Epithelial cell of proximal tubule (primary cell): ENCODE results near the gene CHD5. TPM values are rescaled to one million over a fixed set of nuclear protein-coding genes. Genes with fewer than 3 reads are reported as not detected.

Experiments
- DNase-seq: peaks from one replicate; pipeline ENCODE4 v3.0.0-alpha.2; 2011; ENCODE audit warnings: low read depth
- H3K4me3 ChIP-seq: 2 replicates; pipeline ENCODE4 v1.5.1; 2011; ENCODE audit warnings: low read depth, mild to moderate bottlenecking, low read length
- CTCF ChIP-seq: conservative IDR thresholded peaks from 2 replicates; pipeline ENCODE4 v1.5.1; 2012; ENCODE audit warnings: low read depth, mild to moderate bottlenecking, low read length
- total RNA-seq: library from RNA; depleted of rRNA; stranded (reverse); fragments of >200 nt; gene quantifications from 2 replicates; pipeline ENCODE4 v1.2.3, GENCODE V29; 2015

Gene CHD5
- total RNA-seq, 1 donor from 2014 or later: under 0.01 TPM

- no peak overlapping the region for H3K4me3 ChIP-seq
- no peak for TF ChIP-seq CTCF
- no peak for DNase-seq
These were observed 27.2 kb downstream of the CHD5 start for GRCh38 chr1:6152882-6153281.

- no peak for TF ChIP-seq CTCF
- H3K4me3 ChIP-seq: no peak overlapping the region
These were observed 27.9 kb downstream of the CHD5 start for GRCh38 chr1:6152181-6152580.

GRCh38 chr1:6151291-6151822, 28.8 kb downstream of the CHD5 start:
- H3K4me3 ChIP-seq: no peak overlapping the region
- TF ChIP-seq CTCF: no peak
- no peak for DNase-seq

More at GRCh38 chr1:6152181-6152580, 27.9 kb downstream of the CHD5 start:
- no peak for DNase-seq

- no peak for DNase-seq
These were observed 29.8 kb downstream of the CHD5 start for GRCh38 chr1:6150006-6150938.

GRCh38 chr1:6149597-6149996, 30.5 kb downstream of the CHD5 start:
- TF ChIP-seq CTCF: no peak
- DNase-seq: no peak
- no peak overlapping the region for H3K4me3 ChIP-seq

More at GRCh38 chr1:6150006-6150938, 29.8 kb downstream of the CHD5 start:
- TF ChIP-seq CTCF: no peak
- no peak overlapping the region for H3K4me3 ChIP-seq

GRCh38 chr1:6148497-6149241, 31.5 kb downstream of the CHD5 start:
- no peak for DNase-seq
- TF ChIP-seq CTCF: no peak
- no peak overlapping the region for H3K4me3 ChIP-seq
